ENCODE results near the gene RANBP10. TPM values are rescaled to one million over a fixed set of nuclear protein-coding genes. Genes with fewer than 3 reads are reported as not detected.

RANBP10 gene
- total and polyA plus RNA-seq, 2 of the 8 experiments (the other 6 are each of a cell fraction or from before 2014, with no cell fraction given) = 14.2 to 16.8 TPM

GRCh38 chr16:67726106-67727034 is 80.0 kb downstream of the RANBP10 start:
- ChIA-PET POLR2A (ENCODE audit: partially characterized antibody) (no interaction called here), CTCF (ENCODE audit: partially characterized antibody) (interaction anchor here (0.7 to 2.5 kb wide), 9 partner anchors 9 to 206 kb away, joined by 3 to 9 read pairs (median 3); no protein-coding TSS in a partner anchor)
- TF ChIP-seq SIX5 (IDR thresholded peaks at IDR 0.05; ENCODE audit: low read depth, low read length) (no peak), EGR1 (IDR thresholded peaks at IDR 0.05; ENCODE audit: borderline replicate concordance, low read depth, low read length) (no peak), HDAC2 (IDR thresholded peaks at IDR 0.05; ENCODE audit: borderline replicate concordance in 1 of 2, low read depth in 2 of 2, low read length in 2 of 2) (no peak), SRF (IDR thresholded peaks at IDR 0.05; ENCODE audit: low read depth, low read length) (no peak), TEAD4 (IDR thresholded peaks at IDR 0.05; ENCODE audit: low read depth, low read length) (no peak), SIN3A (conservative IDR thresholded peaks at IDR 0.05 in 1 of 2, IDR thresholded peaks at IDR 0.05 in 1 of 2; ENCODE audit: low read depth in 1 of 2, low read length in 2 of 2) (no peak), ASH2L (IDR thresholded peaks at IDR 0.05; ENCODE audit: low read length) (no peak), PHF8 (conservative IDR thresholded peaks at IDR 0.05; ENCODE audit: low read depth, low read length) (no peak), POLR2A (IDR thresholded peaks at IDR 0.05; ENCODE audit: control extremely low read depth in 1 of 2, low read depth in 2 of 2, low read length in 2 of 2) (no peak), KDM5A (IDR thresholded peaks at IDR 0.05; ENCODE audit: low read length) (no peak), NANOG (IDR thresholded peaks at IDR 0.05; ENCODE audit: insufficient read depth, low read depth, low read length, poor library complexity, severe bottlenecking) (no peak), JUND (IDR thresholded peaks at IDR 0.05; ENCODE audit: low read length) (no peak)
- Histone ChIP-seq H3K36me3 (ENCODE audit: control insufficient read depth in 2 of 4, insufficient read depth in 4 of 4, low read length in 3 of 4) (peaks cover 3 to 16% (median 10%) of the 10 kb centered on the region in 4 experiments; a peak in 5 of 8 replicates), H2BK12ac (ENCODE audit: low read depth, low read length) (no peak overlapping the region), H4K20me1 (replicated peaks in 1 of 2; ENCODE audit: control insufficient read depth in 1 of 2, insufficient read depth in 2 of 2, low read length in 2 of 2) (peaks cover 0 to 4% of the 10 kb centered on the region in 2 experiments), H2BK5ac (ENCODE audit: low read depth, low read length) (no peak overlapping the region; the same call in 1 of the 2 replicates), H3K23me2 (ENCODE audit: low read depth, low read length) (no peaks in the 10 kb centered on the region), H3K9me3 (ENCODE audit: insufficient read depth in 2 of 2, low read depth in 1 of 2, low read length in 1 of 2) (no peaks in the 10 kb centered on the region), H4K91ac (replicated peaks; ENCODE audit: insufficient read length, low read length) (no peak overlapping the region), H3K4me1 (replicated peaks in 1 of 4; ENCODE audit: control insufficient read depth in 3 of 4, insufficient read depth in 4 of 4, low read length in 3 of 4) (no peaks in the 10 kb centered on the region), H3K4me3 (ENCODE audit: extremely low read depth in 1 of 4, insufficient read depth in 2 of 4, low read depth in 3 of 4, low read length in 4 of 4) (no peak overlapping the region), H3K9ac (replicated peaks in 1 of 4; ENCODE audit: extremely low read depth in 1 of 4, low read depth in 3 of 4, low read length in 3 of 4) (no peak overlapping the region), H2AFZ (ENCODE audit: low read length) (no peak overlapping the region), H2BK20ac (ENCODE audit: low read length) (no peak overlapping the region), H3K27me3 (replicated peaks in 1 of 4; ENCODE audit: control insufficient read depth in 3 of 4, extremely low read depth in 1 of 4, insufficient read depth in 3 of 4, low read length in 3 of 4) (no peaks in the 10 kb centered on the region), H4K8ac (ENCODE audit: extremely low read depth, insufficient read depth, low read length) (no peak overlapping the region), H3K4ac (replicated peaks; ENCODE audit: insufficient read length, low read depth, low read length) (no peak overlapping the region), H2AK5ac (ENCODE audit: low read depth, low read length) (no peak overlapping the region), H3K79me1 (ENCODE audit: low read depth, low read length) (no peaks in the 10 kb centered on the region), H3K18ac (ENCODE audit: extremely low read depth, low read length) (no peak overlapping the region), H4K5ac (ENCODE audit: insufficient read length, low read depth, low read length) (no peak overlapping the region), H2BK15ac (ENCODE audit: low read length) (no peak overlapping the region), H3K27ac (ENCODE audit: low read depth, low read length) (no peak overlapping the region), H3K4me2 (ENCODE audit: insufficient read depth in 1 of 2, low read depth in 2 of 2, low read length in 2 of 2) (no peak overlapping the region), H2BK120ac (replicated peaks; ENCODE audit: low read depth, low read length) (no peak overlapping the region), H3K14ac (ENCODE audit: insufficient read length) (no peak overlapping the region), H3K23ac (ENCODE audit: insufficient read length) (no peak overlapping the region), H3K79me2 (ENCODE audit: control insufficient read depth in 1 of 2, insufficient read depth in 2 of 2, low read length in 2 of 2) (no peaks in the 10 kb centered on the region), H3K56ac (replicated peaks; ENCODE audit: insufficient read length, low read depth, low read length) (no peak overlapping the region)
- 87% methylated on average over 8 of the region's 8 CpGs; no CpG with 5 or more reads in 1 of the 2 experiments for WGBS, 2 experiments (ENCODE audit: extremely low coverage in 1 of 2, insufficient coverage in 1 of 2, insufficient read length in 1 of 2, insufficient replicate concordance in 2 of 2, low coverage in 1 of 2, low lambda C conversion rate in 2 of 2, missing lambda C conversion rate in 1 of 2)
- DNase-seq (ENCODE audit: low read depth in 1 of 2, low spot score in 2 of 2) = no peak
- no peak for FAIRE-seq
